Measurements from ENCODE around the gene ARL17B.
A peak's percentile ranks its signal among the peaks of the same experiment; 100 is the strongest.
"Not testable (repeated sequence)": the region's sequence is repeated elsewhere in the genome, so short reads cannot be mapped to it uniquely, and the experiment has no call there.

Gene ARL17B

GRCh38 chr17:46361755-46362154 is at the start of gene ARL17B:
TSS of gene ARL17B (minus strand) at chr17:46361766. CDS start at chr17:46358397, 3,369 bp downstream.
- not testable (repeated sequence) for DNase-seq

GRCh38 chr17:46409864-46410263 is 48.3 kb upstream of the ARL17B start:
- not testable (repeated sequence) for DNase-seq

- not testable (repeated sequence) for DNase-seq
Measured at GRCh38 chr17:46407155-46407554, 45.6 kb upstream of the ARL17B start.

- not testable (repeated sequence) for DNase-seq
Measured at GRCh38 chr17:46401033-46401787, 39.6 kb upstream of the ARL17B start.

- DNase-seq = not testable (repeated sequence)
Measured at GRCh38 chr17:46400543-46400942, 39.0 kb upstream of the ARL17B start.

GRCh38 chr17:46399993-46400392 is 38.4 kb upstream of the ARL17B start:
- DNase-seq = not testable (repeated sequence)

- DNase-seq = not testable (repeated sequence)
Measured at GRCh38 chr17:46396292-46396691, 34.7 kb upstream of the ARL17B start.

GRCh38 chr17:46393702-46394101 is 32.1 kb upstream of the ARL17B start:
- DNase-seq = not testable (repeated sequence)

- not testable (repeated sequence) for DNase-seq
Measured at GRCh38 chr17:46385491-46385890, 23.9 kb upstream of the ARL17B start.

GRCh38 chr17:46383118-46383517 is 21.6 kb upstream of the ARL17B start:
- DNase-seq = not testable (repeated sequence)

- DNase-seq = not testable (repeated sequence)
Measured at GRCh38 chr17:46373418-46373817, 11.9 kb upstream of the ARL17B start.

- DNase-seq = not testable (repeated sequence)
Measured at GRCh38 chr17:46372236-46373229, 11.0 kb upstream of the ARL17B start.

- not testable (repeated sequence) for DNase-seq
Measured at GRCh38 chr17:46367520-46367919, 6.0 kb upstream of the ARL17B start.

- not testable (repeated sequence) for DNase-seq
Measured at GRCh38 chr17:46361145-46361735, 326 bp downstream of the ARL17B start.

- DNase-seq = not testable (repeated sequence)
Measured at GRCh38 chr17:46353856-46354255, 7.7 kb downstream of the ARL17B start.

GRCh38 chr17:46349060-46349459 is 12.5 kb downstream of the ARL17B start:
- DNase-seq = not testable (repeated sequence)

- not testable (repeated sequence) for DNase-seq
Measured at GRCh38 chr17:46348345-46348744, 13.2 kb downstream of the ARL17B start.

- DNase-seq = not testable (repeated sequence)
Measured at GRCh38 chr17:46342131-46342530, 19.4 kb downstream of the ARL17B start.

GRCh38 chr17:46341220-46341619 is 20.3 kb downstream of the ARL17B start:
- DNase-seq = not testable (repeated sequence)

- not testable (repeated sequence) for DNase-seq
Measured at GRCh38 chr17:46294831-46295230, 66.7 kb downstream of the ARL17B start, which contains the start of gene LRRC37A. TSS of gene LRRC37A (plus strand) at chr17:46295131. CDS start at chr17:46295134, 3 bp downstream.

- not testable (repeated sequence) for DNase-seq
Measured at GRCh38 chr17:46291618-46292017, 69.9 kb downstream of the ARL17B start.

- DNase-seq = peak; percentile 85
Measured at GRCh38 chr17:46290906-46291546, 70.5 kb downstream of the ARL17B start.

Data from hematopoietic multipotent progenitor cell treated with erythropoietin and hydrocortisone succinate and interleukin-3 and kit ligand, for 6 days (in vitro differentiated cells).